Suprapubic skin (tissue), 3 donors: ENCODE measurements around the gene ZNF800.

ENCODE experiments used
- CTCF ChIP-seq, 2 donors: fragments of 200-600 bp in 1 of 2; fragments of 450-650 bp in 1 of 2; sonication (generic) in 1 of 2; IDR thresholded peaks; one replicate each; pipeline ENCODE4 v1.5.1; 2016 to 2019; ENCODE audit warnings: antibody characterized with exemption in 2 of 2, mild to moderate bottlenecking in 1 of 2, moderate library complexity in 1 of 2
- POLR2A ChIP-seq, 2 donors: fragments of 450-650 bp; IDR thresholded peaks; one replicate each; pipeline ENCODE4 v1.6.1; 2017; ENCODE audit warnings: antibody characterized with exemption in 2 of 2, mild to moderate bottlenecking in 2 of 2, moderate library complexity in 2 of 2

DNA sequence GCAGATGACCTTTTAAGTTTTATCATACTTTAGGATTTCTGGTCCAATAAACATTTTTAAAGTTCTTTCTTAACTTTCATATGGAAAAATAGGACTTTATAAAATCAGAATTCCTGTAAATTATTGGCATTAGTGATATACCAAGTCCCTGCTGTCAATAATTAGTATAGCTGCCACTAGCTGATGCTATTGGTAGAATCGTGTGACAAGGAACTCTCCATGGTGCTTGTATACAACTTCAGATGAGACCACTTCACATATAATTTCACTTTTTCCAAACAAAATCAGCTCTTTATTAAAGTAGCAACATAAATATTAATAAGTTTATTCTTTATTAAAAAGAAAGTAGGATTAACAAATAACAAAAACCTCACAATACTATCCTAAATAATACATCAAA is 49.9 kb downstream of the ZNF800 start:
- TF ChIP-seq CTCF (IDR thresholded peaks at IDR 0.05) (no peak), POLR2A (IDR thresholded peaks at IDR 0.05) (no peak)
